Kidney (tissue), 14 donors: ENCODE data around the gene CDH13. TPM values are rescaled to one million over a fixed set of nuclear protein-coding genes. Genes with fewer than 3 reads are reported as not detected.
A peak's percentile ranks its signal among the peaks of the same experiment; 100 is the strongest.

Experiments used
- DNase-seq, 5 donors: peaks; one replicate each; pipeline ENCODE4 v3.0.0-alpha.2; 2013 to 2020
- FAIRE-seq: peaks from 2 replicates; lab custom pipeline; 2012; peaks lifted over from hg19 to GRCh38; lab: Jason Lieb, UNC
- H3K27ac ChIP-seq, 2 donors: one replicate each; pipeline ENCODE4 v1.7.0; 2013; ENCODE audit warnings: low read depth in 2 of 2, low read length in 2 of 2, inconsistent platforms in 1 of 2
- H3K27me3 ChIP-seq: one replicate; pipeline ENCODE4 v1.7.1; 2013; ENCODE audit warnings: low read length, inconsistent platforms; ENCODE audit not compliant: control insufficient read depth, insufficient read depth
- H3K36me3 ChIP-seq, 3 donors: one replicate each; pipeline versions ENCODE4 v1.7.0 to v1.7.1; 2013; ENCODE audit warnings: low read length in 3 of 3, control low read depth in 1 of 3, inconsistent platforms in 1 of 3; ENCODE audit not compliant: insufficient read depth in 3 of 3, control insufficient read depth in 2 of 3
- H3K4me1 ChIP-seq, 3 donors: one replicate each; pipeline versions ENCODE4 v1.7.0 to v1.7.1; 2013; ENCODE audit warnings: low read length in 3 of 3, inconsistent platforms in 1 of 3, low read depth in 1 of 3; ENCODE audit not compliant: control insufficient read depth in 2 of 3, insufficient read depth in 2 of 3
- H3K4me3 ChIP-seq, 3 donors: one replicate each; pipeline versions ENCODE4 v1.7.0 to v1.8.1; 2013; ENCODE audit warnings: low read length in 3 of 3, control low read depth in 1 of 3, inconsistent platforms in 1 of 3
- H3K9ac ChIP-seq, 3 donors: one replicate each; pipeline versions ENCODE4 v1.7.0 to v1.7.1; 2013; ENCODE audit warnings: low read length in 3 of 3, control low read depth in 1 of 3, inconsistent platforms in 1 of 3
- H3K9me3 ChIP-seq, 3 donors: one replicate each; pipeline versions ENCODE4 v1.7.0 to v1.7.1; 2013; ENCODE audit warnings: low read length in 3 of 3, control low read depth in 1 of 3, inconsistent platforms in 1 of 3; ENCODE audit not compliant: control insufficient read depth in 2 of 3, insufficient read depth in 1 of 3
- intact Hi-C: fragments of 100-400 bp; cut with DNase I; formaldehyde crosslinking; loops from one replicate; pipeline ENCODE4 v1.11.1; 2022
- polyA plus RNA-seq: library from polyadenylated mRNA; stranded (reverse); fragments of 350-450 nt; fragmentation: Illumina TruSeq; extraction: RNeasy Lipid Tissue Mini Kit (QIAGEN cat#74804); gene quantifications from one replicate; pipeline ENCODE4 v1.2.3, GENCODE V29; 2014; ENCODE audit warnings: low read depth, low replicate concordance; ENCODE audit not compliant: insufficient read depth
- total RNA-seq: library from RNA; stranded (reverse); fragmentation: NEBNext Ultra II Directional; extraction: Animal tissue kit (Norgen Biotek cat#: 25700); gene quantifications from one replicate; pipeline ENCODE4 v1.2.1, GENCODE V29; 2021
- TF ChIP-seq, protein P1 (sequence below): IDR thresholded peaks from 3 replicates; pipeline ENCODE4 v1.5.1; 2012; ENCODE audit warnings: mild to moderate bottlenecking, moderate library complexity, borderline replicate concordance; ENCODE audit not compliant: insufficient read depth; ENCODE audit errors: extremely low read depth
- donor health status: control.
- donor health status: control.
- donor health status: control.
- donor health status: control.
- donor health status: control.
- donor health status: DM: yes; HTN: yes; CAD: no.
- donor health status: Normal renal cell carcinoma (clear cell type).

Gene CDH13
- total and polyA plus RNA-seq, 2 donors from 2014 or later, result 4.8 to 13.8 TPM

- Histone ChIP-seq H3K27ac (no peak overlapping the region), H3K9me3 (peaks cover 0 to 17% (median 0%) of the 10 kb centered on the region in 3 donors), H3K9ac (no peak overlapping the region), H3K4me1 (no peaks in the 10 kb centered on the region), H3K27me3 (no peaks in the 10 kb centered on the region), H3K4me3 (no peak overlapping the region), H3K36me3 (no peaks in the 10 kb centered on the region)
- intact Hi-C loops, result no loop called here
- no peak for FAIRE-seq
- TF ChIP-seq, protein P1, sequence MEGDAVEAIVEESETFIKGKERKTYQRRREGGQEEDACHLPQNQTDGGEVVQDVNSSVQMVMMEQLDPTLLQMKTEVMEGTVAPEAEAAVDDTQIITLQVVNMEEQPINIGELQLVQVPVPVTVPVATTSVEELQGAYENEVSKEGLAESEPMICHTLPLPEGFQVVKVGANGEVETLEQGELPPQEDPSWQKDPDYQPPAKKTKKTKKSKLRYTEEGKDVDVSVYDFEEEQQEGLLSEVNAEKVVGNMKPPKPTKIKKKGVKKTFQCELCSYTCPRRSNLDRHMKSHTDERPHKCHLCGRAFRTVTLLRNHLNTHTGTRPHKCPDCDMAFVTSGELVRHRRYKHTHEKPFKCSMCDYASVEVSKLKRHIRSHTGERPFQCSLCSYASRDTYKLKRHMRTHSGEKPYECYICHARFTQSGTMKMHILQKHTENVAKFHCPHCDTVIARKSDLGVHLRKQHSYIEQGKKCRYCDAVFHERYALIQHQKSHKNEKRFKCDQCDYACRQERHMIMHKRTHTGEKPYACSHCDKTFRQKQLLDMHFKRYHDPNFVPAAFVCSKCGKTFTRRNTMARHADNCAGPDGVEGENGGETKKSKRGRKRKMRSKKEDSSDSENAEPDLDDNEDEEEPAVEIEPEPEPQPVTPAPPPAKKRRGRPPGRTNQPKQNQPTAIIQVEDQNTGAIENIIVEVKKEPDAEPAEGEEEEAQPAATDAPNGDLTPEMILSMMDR, result no peak
- no peak for DNase-seq
Observed at GRCh38 chr16:82601989-82602640, 24.7 kb upstream of the CDH13 start.

GRCh38 chr16:82603784-82604411 lies 22.9 kb upstream of the CDH13 start:
- DNase-seq, result peak in 4 of 5 donors; percentile 41 to 75 (median 54)
- Histone ChIP-seq H3K27me3 (no peaks in the 10 kb centered on the region), H3K9ac (no peak overlapping the region), H3K9me3 (peaks cover 0 to 17% (median 0%) of the 10 kb centered on the region in 3 donors), H3K36me3 (no peaks in the 10 kb centered on the region), H3K4me1 (no peaks in the 10 kb centered on the region), H3K4me3 (no peak overlapping the region), H3K27ac (no peak overlapping the region)
- TF ChIP-seq, protein P1, result peak; percentile 47
- no peak for FAIRE-seq
- intact Hi-C loops, result no loop called here

- H3K4me1 ChIP-seq, result no peaks in the 10 kb centered on the region
- H3K36me3 ChIP-seq, result no peaks in the 10 kb centered on the region
- FAIRE-seq (no peak), DNase-seq (no peak)
- H3K27me3 ChIP-seq, result no peaks in the 10 kb centered on the region
- no peak overlapping the region for H3K27ac ChIP-seq
- no peak overlapping the region for H3K4me3 ChIP-seq
- H3K9me3 ChIP-seq, result peaks cover 0 to 10% (median 0%) of the 10 kb centered on the region in 3 donors
- intact Hi-C loops, result no loop called here
- TF ChIP-seq, protein P1, result no peak
- no peak overlapping the region for H3K9ac ChIP-seq
Observed at GRCh38 chr16:82605076-82605475, 21.7 kb upstream of the CDH13 start.
